ENCODE results near the gene RCL1.
"Not testable (repeated sequence)": the region's sequence is repeated elsewhere in the genome, so short reads cannot be mapped to it uniquely, and the experiment has no call there.

RCL1 gene

DNA sequence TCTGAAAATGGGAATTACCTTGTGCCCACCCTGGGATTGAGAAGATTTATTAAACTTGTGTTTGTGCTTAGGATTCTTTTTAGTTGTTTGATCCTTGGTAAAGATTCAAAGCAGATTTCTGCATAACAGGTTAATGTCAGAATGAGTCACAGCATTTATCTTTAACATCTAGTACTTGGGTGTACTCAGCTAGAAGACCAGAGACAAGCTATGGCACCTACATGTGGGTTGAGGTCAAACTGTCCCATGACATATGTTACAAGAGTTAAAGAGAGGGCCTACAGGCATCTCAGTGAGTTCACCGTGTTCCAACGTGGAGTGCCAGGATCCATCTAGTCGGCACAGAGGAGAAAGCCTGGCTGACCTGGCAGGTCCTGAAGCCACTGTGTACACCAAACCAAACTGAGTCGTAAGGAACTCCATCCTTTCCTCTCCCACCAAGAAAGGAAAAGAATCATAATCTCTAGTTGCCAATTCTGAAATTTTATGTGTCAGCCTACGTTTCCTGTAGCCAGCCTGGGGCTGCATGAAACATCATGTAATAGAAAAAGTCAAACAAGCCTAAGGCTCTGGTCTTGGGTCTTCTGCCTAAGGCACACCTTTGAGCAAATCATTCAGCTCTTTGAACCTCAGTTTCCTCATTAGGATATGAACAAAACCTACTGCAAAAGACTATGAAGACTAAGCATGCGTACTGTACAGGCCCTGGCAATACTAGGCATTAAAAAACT, 73.7 kb downstream of the RCL1 start:
- in situ Hi-C loops (cut with MboI; ENCODE audit: low sequenced_read_pairs): no loop called here

DNA sequence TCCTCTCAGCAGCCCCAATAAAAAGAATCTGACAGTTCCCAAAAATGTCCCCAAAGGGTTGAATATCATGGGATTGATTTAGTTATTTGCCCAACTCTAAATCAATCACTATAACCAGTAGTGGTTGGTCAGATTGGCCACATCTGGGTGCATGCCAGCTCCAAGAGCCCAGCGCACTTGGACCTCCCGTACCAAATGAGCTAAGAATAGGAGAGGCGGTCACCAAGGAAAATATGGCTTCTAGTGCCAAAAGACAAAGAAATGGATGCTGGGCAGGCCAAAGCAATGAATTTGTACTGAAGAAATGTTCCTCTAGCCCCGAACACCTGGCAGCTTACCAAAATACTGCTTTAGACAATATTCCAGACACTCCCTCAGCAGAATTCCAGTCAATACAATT, 80.3 kb downstream of the RCL1 start:
- in situ Hi-C loops (cut with MboI; ENCODE audit: low sequenced_read_pairs): no loop called here

GRCh38 chr9:4875559-4875958, 82.8 kb downstream of the RCL1 start:
- in situ Hi-C loops (cut with MboI; ENCODE audit: low sequenced_read_pairs): no loop called here

- in situ Hi-C loops (cut with MboI; ENCODE audit: low sequenced_read_pairs): no loop called here
Observed at GRCh38 chr9:4879115-4879558, 86.4 kb downstream of the RCL1 start.

- in situ Hi-C loops (cut with MboI; ENCODE audit: low sequenced_read_pairs): no loop called here
Observed at GRCh38 chr9:4883326-4883873, 90.7 kb downstream of the RCL1 start.

DNA sequence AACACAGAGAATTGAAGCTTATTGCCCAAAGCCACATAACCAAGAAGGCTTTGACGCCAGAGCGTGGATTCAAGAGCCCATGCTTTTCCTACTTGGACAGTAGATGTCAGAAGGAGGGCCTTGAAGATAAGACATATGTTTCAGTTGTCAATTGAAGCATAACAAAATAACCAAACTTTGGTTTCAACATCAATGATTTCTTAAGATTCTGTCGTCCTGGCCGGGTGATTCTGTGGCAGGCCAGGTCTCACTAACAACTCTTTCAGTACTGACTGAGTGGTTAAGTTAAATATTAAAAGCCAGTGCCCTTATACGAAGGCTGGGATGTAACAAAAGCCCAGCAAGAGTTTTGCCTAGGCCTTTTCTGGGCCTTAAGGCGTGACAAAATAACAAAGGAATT, 94.0 kb downstream of the RCL1 start:
- in situ Hi-C loops (cut with MboI; ENCODE audit: low sequenced_read_pairs): no loop called here

GRCh38 chr9:4887556-4887955, 94.8 kb downstream of the RCL1 start:
- in situ Hi-C loops (cut with MboI; ENCODE audit: low sequenced_read_pairs): no loop called here

- in situ Hi-C loops (cut with MboI; ENCODE audit: low sequenced_read_pairs): no loop called here
Observed at GRCh38 chr9:4890242-4890641, 97.5 kb downstream of the RCL1 start.

- in situ Hi-C loops (cut with MboI; ENCODE audit: low sequenced_read_pairs): no loop called here
Observed at GRCh38 chr9:4890929-4891328, 98.2 kb downstream of the RCL1 start.

DNA sequence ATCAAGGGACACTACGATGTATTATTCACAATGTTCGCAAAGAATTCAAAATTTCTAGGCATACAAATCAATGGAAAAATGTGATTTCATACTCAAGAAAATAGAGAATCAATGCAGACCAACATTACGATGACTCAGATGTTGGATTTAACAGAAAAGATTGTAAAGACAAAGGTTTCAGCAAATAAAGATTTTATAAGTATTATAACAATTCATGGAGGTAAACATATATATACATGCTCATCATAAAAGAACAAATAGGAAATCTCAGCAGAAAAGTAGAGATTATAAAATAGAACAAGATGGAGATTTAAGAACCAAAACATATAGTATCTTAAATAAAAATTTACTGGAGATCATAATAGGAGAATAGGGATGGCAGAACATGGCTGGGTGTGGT, 98.9 kb downstream of the RCL1 start:
- in situ Hi-C loops (cut with MboI; ENCODE audit: low sequenced_read_pairs): no loop called here

DNA sequence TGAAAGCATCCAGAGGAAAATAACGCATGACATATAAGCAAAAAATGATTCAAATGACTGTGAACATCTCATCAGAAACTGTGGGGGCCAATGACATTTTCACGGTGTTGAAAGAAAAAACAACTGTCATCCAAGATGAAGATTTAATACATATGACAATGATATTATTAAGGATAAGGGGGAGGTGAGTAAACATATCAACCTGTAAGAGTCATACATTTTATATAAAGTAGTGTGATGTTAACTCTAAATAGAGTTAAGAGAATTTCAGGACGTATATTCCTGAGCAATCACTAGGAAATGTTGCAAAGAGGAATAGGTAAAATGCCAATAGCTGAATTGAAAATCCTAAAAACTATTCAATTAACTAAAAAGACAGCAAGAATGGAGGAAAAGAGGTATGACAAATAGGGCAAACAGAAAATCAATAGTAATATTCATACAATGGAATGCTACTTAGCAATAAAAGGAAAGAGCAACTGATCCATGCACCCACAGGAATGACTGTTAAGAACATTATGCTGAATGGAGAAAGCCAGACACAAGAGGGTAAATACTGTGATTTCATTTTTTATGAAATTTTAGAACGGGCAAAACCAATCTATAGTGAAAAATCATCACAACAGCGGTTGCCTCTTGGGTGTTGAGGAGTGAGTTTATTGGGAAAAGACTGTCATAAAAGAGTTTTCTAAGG, 99.9 kb downstream of the RCL1 start:
- in situ Hi-C loops (cut with MboI; ENCODE audit: low sequenced_read_pairs): no loop called here

GRCh38 chr9:4894076-4894475, 101.3 kb downstream of the RCL1 start:
- in situ Hi-C loops (cut with MboI; ENCODE audit: low sequenced_read_pairs): no loop called here

GRCh38 chr9:4899853-4900252, 107.1 kb downstream of the RCL1 start:
- in situ Hi-C loops (cut with MboI; ENCODE audit: low sequenced_read_pairs): not testable (repeated sequence)

DNA sequence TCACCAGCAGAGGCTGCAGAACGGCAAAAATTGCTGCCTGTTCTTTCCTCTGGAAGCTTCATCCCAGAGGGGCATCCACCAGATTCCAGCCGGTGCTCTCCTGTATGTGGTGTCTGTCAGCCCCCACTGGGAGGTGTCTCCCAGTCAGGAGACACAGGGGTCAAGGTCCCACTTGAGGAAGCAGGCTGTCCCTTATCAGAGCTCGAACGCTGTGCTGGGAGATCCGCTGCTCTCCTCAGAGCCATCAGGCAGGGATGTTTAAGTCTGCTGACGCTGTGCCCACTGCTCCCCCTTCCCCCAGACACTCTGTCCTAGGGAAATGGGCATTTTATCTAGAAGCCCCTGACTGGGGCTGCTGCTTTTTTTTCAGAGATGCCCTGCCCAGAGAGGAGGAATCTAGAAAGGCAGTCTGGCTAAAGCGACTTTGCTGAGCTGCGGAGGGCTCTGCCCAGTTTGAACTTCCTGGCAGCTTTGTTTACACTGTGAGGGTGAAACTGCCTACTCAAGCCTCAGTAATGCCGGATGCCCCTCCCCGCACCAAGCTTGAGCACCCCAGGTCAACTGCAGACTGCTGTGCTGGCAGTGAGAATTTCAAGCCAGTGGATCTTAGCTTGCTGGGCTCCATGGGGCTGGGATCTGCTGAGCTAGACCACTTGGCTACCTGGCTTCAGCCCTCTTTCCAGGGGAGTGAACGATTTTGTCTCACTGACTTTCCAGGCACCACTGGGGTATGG, 108.8 kb downstream of the RCL1 start:
- in situ Hi-C loops (cut with MboI; ENCODE audit: low sequenced_read_pairs): not testable (repeated sequence)

GRCh38 chr9:4902135-4902475, 109.4 kb downstream of the RCL1 start:
- in situ Hi-C loops (cut with MboI; ENCODE audit: low sequenced_read_pairs): no loop called here

- in situ Hi-C loops (cut with MboI; ENCODE audit: low sequenced_read_pairs): no loop called here
Observed at GRCh38 chr9:4904322-4905134, 111.8 kb downstream of the RCL1 start.

- in situ Hi-C loops (cut with MboI; ENCODE audit: low sequenced_read_pairs): no loop called here
Observed at GRCh38 chr9:4905135-4905490, 112.4 kb downstream of the RCL1 start.
